NCI-H1436 treated with DMSO at 0.1 percent for 48 hours (cell line): ENCODE measurements around the gene PTPRN2.

Experiments used
- DNase-seq: peaks from one replicate; lab custom pipeline; 2025; lab: John Stamatoyannopoulos, UW

Gene PTPRN2

DNA sequence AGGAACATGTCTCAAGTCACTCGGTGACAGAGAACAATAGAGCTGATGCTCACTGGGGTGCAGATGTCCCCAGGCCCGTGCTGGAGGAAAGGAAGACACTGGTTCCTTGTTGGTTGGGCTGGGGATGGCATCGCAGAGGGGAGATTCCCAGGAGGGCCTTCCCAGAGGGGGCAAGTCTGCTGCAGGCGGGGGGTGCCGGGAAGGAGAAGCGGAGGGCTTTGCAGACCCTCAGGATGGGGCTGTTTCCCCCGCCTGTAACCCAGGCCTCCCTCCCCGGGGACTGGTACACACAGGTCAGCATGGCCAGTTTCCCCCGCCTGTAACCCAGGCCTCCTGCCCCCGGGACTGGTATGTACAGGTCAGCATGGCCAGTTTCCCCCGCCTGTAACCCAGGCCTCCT, 967.0 kb downstream of the PTPRN2 start:
- DNase-seq: no peak

DNA sequence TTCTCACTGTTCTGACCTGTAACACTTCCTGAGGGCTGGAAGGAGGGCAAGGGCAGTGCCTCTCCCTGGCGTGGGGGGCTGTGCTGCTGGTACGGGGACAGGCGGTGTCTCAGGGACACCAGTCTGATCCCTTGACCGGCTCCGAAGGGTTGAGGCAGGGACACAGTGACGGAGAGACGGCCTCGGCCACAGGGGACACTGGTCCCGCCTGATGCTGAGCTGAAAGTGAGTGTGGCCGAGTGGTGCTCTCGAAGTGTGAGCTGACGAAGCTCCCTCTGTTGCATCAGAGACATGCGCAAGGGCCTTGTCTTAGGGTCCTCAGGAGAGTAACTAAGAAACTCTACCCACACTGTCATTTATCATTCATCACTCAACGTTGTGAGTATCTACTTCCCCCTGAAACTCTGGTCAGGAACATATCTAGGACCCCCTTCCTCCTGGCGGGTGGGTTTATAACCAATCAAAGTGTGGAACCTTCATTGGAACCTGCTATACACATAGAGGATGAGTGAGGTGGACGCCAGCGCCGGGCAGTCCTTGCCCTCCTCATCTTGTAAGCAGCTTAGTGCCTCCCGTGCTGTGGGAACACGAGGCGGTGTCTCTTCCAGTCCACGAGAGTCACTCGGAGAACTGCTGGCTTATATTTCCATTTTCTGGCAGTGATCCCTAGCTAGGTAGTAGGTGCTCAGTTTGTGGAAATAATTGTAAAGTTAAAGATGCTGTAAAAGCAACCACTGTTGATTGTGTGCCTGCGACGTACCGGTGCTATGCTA, 967.7 kb downstream of the PTPRN2 start:
- no peak for DNase-seq

DNA sequence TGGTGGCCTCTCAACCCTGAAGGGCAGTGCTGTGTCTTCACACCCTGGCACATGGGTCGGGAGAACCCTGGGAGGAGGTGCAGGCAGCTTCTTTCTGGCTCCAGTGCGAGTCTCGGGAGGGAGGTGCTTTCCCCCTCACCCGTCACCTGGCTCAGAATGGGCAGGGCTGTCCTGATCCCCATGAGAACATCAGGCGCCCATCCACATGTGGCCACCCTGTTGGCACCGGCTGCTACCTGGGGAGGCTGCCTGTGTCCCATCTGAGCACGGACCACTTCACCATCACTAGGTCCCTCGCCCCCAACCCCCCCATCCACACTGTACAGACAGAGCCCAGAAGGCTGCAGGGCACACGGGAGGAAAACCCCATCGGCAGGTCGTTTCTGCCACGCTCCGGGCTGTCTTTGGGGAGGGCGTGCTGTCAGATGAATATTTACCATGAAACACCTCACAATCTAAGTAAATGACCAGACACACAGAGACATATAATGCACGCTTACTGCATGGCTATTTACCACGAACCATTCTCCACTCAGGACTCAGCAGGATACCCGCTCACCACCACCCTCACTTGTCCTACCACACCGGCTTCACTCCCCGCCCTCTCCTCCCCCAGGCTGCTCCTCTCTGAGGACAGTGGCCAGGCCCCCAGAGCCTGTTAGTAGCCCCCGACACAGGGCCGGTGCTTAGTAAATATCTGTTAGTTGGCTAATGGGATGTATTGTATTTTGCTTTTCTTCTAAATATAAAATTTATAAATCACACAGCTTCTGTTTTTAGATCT, 968.6 kb downstream of the PTPRN2 start:
- no peak for DNase-seq

DNA sequence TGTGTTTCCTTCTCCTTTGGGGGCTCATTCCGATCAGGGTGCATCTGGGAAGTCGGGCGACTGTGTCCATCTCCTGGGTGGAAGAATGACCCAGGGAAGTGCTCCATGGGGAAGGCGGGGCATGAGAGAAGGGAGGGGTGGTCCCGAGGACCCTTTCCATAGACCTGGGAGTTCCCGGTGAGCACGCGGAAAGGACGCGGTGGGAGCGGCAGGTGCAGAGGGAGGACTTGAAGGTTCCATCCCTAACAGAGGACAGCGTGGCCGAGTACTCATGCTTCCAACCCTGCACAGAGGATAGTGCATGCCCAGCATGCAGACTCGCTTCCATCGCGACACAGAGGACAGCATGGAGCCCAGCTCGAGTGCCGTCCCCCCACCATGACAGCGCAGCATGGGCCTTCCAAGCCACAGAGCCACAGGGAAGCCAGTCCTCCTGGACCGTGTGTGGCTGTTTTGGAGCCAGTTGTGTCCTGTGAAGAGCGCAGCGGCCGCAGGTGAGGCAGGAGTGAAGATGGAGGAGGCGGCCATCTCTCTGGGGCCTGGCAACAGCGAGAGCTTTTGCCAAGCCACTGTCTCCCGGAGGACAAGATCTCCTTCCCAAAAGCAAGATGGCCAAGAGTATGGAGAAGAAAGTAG, 969.4 kb downstream of the PTPRN2 start:
- DNase-seq: no peak

DNA sequence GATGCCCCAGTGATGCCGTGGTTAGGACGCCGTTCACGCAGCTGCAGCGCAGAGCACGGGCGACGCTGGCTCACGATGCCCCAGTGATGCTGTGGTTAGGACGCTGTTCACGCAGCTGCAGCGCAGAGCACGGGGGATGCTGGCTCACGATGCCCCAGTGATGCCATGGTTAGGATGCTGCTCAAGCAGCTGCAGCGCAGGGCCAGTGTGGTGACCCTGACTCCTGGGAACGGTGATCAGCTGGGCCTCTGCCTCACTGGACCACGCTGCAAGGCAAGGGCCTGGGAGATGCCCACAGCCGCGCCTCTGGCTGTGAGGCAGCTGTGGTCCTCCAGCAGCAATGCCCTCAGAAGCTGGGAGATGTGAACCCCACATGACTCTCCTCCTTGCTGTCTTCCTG, 970.2 kb downstream of the PTPRN2 start:
- no peak for DNase-seq

DNA sequence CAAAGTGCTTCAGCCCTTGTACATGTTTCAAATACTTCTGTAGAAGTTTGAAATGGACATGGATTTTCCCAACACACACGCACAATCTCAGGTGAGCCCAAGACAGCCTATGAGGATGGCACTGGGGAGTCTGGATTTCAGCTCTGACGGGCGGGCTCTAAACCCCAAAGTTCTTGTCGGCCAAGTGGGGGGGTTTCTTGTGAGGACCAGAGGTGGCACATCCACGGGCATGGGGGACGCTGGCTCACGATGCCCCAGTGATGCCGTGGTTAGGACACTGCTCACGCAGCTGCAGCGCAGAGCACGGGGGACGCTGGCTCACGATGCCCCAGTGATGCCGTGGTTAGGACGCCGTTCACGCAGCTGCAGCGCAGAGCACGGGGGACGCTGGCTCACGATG, 970.7 kb downstream of the PTPRN2 start:
- DNase-seq: no peak

DNA sequence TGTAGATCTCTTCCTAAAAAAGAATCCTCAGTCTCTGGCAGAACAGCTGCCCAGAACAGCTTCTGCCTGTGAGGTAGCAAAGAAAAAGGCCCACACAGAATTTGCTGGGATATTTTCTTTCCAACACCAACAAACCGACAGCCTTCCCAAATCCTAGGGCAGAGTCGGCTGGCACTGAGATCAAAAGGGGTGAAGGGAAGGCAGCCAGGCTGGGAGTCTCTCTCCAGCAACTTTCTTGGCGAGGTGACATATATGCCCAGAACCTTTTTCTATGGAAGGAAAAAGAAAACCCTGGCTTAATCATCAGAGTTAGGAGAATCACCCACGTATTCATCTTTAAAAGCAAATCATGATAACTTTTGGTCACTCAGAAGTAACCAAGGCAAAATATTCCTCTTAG, 971.2 kb downstream of the PTPRN2 start:
- no peak for DNase-seq

DNA sequence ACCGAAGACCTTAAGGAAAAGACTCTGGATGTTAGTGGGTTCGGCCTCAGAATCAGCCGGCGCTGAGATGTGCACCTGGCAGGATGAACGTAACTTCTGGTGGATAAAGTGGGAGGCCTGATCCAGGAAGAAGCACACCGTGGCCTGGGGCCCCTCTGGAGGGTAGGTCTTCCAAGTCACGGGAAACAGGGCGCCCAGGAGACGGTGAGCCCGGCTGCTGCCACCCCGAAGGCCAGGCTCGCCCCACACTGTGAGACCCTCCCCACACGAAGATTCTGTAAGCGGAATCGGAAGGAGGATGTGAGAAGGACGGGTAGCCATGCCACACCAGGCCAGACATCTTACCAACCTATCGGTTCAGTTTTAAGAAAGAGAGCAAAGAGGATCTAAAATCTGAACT, 971.8 kb downstream of the PTPRN2 start:
- DNase-seq: no peak

DNA sequence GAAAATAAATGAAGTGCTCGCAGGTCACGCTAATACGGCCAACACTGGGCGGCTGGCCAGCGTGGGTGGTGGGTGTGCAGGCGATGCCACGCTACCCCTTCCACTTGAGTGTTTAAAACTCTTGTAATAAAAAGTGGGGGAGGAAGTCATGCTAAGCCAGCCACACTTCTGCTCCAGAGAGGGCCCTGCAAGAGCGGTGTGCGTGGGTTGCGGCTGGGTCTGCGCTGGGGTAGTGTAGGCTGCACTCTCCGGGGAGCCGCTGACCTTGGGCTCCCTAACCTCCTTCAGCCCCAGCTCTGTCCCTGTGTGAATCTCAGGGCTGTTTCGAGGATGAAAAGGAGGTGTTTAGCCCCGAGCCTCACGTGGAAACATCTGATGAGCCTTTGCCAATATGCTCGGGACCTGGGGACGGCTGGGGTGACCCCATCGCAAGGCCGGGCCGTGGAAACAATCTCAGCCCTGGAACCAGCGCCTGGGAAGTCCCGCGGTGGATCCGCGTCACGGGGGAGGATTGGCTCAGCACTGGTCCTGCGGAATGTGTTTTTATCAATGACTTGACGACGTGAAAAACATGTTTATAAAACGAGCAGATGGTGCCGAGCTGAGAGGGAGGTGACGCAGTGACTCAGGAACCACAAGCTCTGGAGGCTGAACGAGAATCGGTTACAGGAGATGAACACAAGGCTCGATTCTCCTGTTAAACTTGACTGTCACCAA, 972.4 kb downstream of the PTPRN2 start:
- no peak for DNase-seq

DNA sequence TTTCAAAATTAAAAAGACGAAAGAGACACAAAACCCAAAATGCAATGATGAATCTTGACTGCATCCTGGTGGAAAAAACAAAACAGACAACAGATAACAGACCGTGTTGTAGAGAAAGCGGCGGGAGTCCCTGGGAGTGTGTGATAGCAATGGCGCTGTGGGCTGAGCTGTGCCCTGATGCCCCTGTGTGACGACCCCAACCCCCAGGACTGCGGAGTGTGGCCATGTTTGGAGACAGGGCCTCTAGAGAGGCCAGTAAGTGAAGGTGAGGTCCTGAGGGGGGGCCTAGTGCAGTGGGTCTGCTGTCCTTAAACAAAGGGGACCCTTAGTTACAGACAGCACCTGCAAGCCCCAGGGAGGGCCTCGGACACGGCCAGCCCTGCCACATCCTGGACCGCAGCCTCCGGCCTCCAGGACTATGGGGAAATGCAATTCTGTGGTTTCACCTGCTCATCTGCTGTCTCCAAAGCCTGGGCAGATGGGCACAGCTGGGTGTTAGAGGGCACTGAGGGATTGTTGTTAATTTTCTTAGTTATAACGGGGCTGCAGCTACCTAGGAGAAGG, 973.1 kb downstream of the PTPRN2 start:
- no peak for DNase-seq

DNA sequence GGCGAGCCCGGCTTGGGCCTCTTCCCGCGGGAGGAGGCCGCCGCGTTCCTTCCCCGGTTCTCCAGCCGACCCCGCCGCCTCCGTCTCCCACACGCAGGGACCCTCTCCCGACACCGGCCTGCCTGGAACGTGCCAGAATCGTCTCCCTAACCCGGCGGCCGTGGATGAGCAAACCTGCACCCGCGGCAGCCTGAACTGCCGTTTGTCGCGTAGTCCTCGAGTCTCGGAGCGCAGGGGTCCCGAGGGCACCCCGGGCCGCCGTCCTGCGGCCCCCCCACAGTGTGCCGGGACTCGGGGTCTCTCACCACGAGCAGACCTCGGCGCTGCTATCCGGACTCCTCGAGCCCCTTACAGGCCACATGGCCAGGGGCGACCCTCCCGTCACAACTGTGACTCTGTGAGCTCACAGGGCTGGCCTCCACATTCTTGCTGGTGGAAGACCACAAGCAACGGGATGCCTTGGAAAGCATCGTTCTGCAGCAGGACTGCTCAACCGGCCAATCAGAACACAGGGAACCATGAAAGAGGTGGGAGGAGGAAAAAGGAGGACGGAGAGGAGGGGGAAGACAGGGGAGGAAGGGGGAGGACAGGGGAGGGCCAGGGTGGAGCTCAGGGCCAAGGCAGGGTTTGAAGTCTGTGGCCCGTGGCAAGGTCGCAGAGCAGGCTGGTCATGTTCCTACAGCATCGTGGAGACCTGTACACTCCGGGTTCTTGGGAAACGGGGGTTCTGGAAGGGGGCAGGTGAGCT, 973.9 kb downstream of the PTPRN2 start:
- DNase-seq: no peak

DNA sequence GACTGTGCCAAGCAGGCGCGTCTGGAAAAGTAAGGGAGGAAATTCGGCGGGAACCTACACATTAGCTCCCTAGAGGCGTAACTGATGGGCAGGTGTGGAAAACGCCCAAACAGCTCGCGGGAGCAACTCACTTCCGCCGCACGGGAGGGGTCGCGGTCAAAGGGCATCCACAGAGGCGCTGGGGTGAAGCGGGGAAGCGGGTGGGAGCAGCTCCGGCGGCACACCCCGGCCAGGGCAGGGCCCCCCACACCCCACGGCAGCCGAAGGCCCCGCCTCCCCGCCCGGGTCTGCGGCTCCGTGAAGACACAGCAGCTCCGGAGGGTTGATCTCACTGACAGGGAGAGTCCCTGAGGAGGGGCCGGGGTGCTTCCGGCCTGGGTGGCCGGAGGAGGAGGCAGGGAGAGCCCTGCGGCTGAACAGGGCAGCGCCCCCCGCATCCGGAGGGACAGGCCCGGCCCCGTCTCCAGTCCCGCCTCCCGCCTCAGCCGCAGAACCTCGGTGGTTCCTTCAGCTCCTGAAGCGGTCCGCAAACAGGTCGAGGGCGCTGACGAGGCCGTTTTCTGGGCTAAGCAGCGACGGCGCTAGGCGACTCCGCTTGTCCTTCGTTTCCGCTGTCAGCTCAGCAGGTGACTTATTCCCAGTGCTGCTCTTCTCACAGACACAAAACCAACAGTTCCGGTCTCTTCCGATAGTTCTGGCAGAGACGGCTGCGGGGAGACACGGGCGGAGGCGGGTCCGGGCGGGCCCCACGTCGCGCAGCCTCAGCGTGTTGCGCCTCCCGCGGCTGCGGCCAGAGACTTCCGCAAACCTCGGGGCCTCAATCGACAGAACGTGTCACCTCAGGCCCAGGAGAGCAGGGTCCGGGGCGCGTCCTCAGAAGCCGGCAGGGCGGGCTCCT, 974.7 kb downstream of the PTPRN2 start:
- DNase-seq: no peak

DNA sequence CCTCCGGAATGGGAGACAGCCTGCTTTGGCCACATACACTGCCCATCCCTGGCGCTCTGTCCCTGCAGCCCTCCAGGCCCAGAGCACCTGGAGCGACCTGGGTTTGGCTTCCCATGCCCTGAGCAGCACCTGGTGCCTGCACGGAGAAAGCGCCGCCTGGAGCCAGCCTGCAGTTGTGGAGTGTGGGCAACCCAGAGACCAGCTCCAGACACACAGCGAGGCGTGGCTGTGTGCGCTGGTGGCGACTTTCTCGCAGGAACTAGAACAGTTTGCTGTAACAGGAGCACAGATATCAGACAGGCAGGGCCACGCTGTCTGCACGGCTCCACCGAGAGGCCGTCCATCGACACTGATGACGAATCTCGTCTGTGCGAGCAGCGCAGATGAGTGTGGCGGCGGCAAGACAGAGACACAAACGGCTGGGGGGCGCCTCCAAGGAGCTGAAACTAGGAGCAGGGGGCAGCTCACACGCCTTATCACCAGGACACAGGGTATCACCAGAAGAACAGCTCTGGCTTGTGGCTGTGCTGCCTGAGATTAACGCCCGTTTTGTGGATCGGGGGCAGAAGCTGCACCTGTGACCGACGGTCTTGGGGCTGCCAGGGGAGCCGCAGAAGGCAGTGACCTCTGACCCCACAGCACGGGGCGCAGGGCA, 975.5 kb downstream of the PTPRN2 start:
- no peak for DNase-seq

DNA sequence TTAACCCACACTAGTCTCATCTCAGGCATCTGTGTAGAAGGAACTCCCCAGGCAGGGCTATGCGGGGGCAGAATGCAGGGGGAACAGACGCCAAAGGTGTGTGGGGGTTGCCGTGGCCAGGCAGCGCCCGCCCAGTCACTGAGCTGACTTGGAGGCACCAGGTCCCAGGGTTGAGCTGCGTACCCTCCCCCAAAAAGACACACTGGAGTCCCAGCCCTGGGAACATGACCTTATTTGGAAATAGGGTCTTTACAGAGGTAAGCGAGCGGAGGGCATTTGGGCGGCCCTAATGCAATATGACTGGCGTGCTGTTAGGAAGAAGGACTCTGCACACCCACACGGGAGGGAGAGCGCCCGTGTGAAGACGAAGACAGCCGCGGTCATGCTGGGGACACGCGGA, 976.3 kb downstream of the PTPRN2 start:
- DNase-seq: no peak

DNA sequence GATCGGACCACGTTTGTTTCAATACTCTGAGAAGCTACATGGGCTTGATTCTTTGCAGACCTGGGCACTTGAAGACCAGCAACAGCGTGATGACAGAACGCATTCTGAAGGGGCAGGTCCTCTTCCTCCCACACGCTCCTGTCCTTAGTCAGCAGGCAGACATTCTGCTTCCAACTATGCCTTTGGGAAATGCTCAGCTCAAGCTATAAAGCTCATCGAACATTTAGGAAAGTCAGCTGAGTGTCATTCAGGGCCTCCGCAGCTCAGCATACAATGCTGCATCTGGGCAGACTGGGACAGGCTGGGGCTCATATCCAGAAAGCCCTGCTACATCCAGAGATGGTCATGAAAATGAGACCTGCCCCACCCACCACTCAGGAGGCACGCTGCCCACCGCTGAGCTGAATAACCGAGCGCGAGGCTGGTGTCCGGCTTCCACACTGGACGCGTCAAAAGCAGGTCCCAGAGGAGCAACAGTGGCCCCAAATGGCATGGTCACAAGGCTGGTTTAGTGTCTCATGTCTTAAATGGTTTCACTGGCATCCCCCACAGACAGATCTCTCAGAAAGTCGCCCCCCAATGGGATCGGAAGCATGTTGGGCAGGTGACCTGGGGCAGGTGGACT, 976.8 kb downstream of the PTPRN2 start:
- DNase-seq: no peak

DNA sequence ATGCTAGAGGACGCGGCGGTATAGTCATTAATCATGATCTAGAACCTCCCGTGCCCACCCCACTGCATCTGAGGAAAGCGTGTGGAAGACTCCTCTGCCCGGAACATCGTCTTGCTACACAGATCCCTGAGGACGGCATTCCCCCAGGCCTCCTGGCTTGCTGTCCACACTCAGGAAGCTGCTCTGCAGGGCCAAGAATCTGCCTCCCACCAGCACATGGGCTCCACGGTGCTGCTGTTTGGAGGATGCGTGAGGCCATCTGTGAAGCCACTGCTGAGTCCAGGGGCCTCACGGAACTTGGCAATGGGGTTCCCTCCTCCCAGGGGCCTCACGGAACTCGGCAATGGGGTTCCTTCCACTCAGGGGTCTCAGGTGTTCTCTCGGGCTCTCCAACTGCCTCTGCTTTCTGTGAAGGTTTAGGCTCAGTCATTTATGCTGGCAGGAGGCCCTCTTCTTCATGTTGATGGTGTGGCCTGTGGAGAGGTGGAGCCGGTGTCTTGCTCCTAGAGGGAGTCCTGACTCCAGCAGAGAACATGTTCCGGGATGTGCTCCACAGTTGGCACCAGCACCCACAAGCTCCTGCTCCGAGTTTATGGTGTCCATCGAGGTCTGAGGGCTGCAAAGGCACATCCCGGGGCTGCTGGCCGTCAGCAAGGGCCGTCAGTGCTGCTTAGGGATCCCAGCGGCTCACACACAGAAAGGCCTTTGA, 977.5 kb downstream of the PTPRN2 start:
- no peak for DNase-seq

DNA sequence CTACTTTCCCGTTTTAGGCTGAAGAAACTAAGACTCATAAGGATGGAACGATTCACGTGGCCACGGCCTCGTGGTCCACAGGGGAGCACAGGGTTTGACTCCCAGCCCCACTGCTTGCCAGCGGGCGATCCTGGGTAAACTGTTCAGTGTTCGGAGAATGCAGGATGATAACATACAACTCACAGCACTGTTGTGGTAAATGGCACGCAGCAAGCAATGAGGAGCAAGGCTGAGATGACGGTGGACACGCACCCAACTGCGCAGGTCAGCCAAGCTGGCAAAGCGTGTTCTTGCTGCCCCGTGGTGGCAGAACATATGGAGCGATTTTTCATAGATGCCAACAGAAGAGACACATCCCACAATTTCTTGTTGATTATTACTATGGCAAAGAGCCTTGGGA, 978.1 kb downstream of the PTPRN2 start:
- no peak for DNase-seq

DNA sequence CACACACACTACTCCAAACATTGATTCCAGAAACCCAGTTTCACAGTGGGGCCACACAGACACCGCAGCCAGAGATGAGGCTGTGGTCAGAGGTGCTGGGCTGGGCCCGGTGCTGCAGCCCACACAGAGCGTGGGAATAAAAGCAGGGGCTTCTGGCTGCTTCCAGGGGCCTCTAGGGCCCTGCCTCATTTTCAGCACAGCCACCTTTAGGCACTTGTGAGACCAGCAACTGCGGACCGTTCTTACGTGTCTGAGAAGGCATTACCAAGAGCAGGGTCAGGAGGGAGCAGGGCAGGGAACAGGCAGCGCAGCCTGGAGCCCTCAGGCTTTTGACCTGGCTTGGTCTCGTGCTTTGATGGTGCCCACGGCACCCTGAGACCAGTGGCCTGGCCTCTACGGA, 980.4 kb downstream of the PTPRN2 start:
- no peak for DNase-seq

DNA sequence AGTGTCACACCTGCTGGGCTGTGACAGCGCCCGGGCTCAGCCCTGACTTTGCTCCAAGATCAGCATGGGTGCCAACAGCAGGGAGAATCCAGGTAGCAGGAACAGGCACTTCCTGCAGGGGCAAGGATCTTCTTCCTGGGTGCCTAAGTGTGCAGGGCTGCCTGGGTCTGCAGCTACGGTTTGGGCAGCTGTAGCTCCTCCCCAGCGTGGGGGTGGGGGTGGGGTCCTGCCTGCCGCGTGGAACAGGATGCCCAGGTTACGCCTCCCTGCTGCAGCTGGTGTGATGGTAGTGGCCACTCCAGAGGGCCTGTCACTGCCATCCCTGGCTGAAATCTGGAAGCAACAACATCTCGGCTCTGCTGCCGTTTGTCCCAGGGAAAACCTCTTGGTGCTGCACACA, 981.5 kb downstream of the PTPRN2 start:
- DNase-seq: no peak
